Measurements from ENCODE around the gene NOL4L.
A peak's percentile ranks its signal among the peaks of the same experiment; 100 is the strongest.

The NOL4L gene

DNA sequence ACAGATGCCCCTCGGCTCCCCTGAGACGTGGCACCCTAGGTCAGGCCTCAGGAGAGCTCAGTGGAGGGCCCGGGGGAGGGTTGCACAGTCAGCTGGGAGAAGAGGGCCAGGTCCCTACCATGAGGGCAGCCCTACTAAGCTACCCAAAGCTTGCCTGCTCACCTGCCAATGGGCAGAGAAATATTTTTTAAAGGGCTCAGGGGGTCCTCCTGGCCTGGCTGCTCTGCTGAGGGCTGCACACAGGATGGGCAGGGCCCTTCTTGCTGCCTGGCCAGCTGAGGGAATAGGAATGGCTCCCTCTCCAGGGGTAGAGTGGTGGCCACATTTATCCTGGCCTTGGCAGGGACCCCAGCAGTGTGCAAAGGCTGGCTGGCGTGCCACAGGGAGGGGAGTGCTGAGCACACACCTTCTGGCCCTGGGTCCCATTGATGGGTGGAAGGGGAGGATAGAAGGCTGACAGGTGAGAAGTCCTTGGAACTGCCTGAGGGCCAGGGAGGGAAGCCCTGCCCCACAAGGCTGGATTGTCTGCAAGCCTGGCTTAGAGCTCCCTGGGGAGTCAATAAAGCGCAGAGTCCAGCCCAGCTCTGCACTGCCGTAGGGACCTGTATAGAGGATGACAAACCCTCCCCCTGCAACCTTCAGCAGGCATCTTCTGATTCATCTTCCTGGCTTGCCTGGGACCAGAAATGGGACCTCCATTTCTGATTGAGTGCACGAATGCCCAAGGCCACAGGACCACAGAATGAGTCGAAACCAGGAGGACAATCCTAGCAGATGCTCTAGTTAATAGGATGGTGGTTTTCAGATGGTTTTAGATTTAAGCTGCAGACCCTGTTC, 62.1 kb downstream of the NOL4L start:
- DNase-seq, result no peak

- DNase-seq, result no peak
Observed at GRCh38 chr20:32522526-32522775, 62.7 kb downstream of the NOL4L start.

GRCh38 chr20:32521780-32522525, 63.2 kb downstream of the NOL4L start:
- peak; percentile 41 to 66 (median 51) for DNase-seq

GRCh38 chr20:32520927-32521203, 64.3 kb downstream of the NOL4L start:
- DNase-seq, result no peak

GRCh38 chr20:32519381-32519730, 65.8 kb downstream of the NOL4L start:
- DNase-seq, result no peak

GRCh38 chr20:32518593-32519380, 66.3 kb downstream of the NOL4L start:
- no peak for DNase-seq

- no peak for DNase-seq
Observed at GRCh38 chr20:32517914-32518592, 67.1 kb downstream of the NOL4L start.

DNA sequence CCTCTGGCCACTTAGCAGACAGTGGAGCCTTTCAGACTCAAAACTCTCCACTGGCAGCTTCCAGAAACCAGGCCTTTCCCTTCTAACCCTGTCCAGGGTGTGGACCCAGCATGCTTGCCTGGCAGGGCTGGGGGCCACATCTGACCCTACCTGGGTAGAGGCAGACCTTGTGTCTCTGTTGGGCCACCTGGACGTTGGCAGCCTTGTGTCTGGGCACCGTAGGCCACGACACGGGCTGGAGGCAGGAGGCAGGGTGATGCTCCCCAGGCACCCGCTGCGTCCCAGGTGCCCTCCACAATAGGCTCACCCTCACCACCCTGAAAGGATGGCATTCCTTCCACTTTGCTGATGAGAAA, 67.6 kb downstream of the NOL4L start:
- DNase-seq, result no peak

DNA sequence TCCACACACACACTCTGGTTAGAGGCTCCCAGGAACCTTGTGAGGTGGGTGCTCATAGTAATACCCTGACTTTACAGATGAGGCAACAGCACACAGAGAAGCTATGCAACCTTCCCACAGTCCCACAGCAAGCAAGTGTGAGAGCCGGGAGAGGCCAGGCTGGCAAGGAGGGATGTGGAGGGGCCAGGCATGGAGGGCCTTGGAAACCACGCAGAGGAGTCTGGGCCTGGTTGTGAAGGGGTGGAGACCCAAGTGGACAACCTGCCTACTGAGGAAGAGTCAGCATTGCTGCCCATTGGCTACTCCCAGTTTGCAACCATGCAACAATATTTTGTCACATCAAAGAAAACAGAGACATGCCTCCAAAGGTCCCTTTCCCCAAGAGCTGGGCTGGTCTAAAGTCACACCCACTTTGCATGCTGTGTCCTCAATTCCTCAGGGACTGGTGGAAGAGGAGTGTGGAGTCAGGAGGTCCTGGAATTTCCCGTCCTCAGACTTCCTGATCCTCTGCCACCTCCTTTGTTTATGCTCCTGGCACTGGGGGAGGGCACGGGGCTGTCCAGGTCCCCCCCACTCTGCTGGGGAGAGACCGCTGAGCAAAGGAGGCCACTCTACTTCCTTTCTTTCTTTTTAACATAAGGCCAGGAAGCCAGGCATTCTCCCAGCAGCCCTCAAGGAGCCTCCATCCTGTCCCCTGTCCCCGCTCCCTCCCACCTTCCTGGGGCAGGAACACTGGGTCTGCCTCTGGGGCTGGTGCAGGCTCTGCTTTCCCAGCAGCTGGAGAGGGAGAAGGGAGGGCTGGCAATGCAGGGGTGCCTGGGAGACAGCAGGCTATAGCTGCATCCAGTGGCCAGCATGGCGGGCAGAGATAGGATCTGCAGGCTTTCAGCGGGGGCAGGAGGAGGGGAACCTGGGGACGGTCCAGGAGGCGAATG, 68.3 kb downstream of the NOL4L start:
- DNase-seq, result no peak

DNA sequence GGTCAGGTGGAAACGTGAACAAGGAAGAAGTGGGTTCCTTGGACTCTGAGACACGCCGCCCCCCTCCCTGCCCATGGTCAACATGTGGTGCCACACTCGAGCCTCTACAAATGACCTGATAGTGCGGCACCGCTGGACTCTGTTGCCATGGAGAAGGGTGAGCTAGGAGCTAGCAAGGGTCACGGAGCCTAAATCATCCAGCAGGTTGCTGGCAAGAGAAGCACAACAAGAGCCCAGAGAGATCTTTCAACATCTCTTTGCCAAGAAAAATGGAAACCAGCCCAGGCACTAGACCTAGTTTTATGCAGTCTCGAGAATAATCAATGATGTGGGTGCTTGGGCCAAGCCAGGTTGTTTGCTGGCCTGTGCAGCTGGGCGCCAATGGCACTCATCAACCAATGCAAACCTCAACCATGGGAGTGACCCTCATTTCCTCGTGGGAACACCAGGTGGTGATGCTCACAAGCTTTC, 69.5 kb downstream of the NOL4L start:
- no peak for DNase-seq

DNA sequence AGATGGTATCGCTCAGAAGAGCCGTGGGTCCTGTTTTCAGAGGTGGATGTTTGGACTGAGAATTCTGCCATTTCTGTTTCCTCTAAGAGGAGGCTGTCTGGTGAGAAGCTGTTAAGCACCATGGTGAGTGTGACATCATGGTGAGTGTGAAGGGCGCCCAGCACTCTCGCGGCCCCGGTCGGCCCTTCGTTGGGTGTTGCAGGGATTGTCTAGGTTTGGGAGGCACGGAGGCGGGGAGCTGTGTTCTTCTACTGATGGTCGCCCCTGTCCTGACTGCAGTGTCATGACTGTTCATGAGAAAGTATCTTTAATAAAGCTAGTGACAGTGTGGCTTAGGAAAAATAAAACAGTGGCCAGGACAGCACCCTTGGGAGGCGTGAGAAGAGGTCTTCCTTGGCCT, 70.4 kb downstream of the NOL4L start:
- DNase-seq, result no peak

GRCh38 chr20:32513031-32513866, 71.9 kb downstream of the NOL4L start:
- DNase-seq, result no peak

- peak in 1 of 5 experiments; percentile 38 for DNase-seq
Observed at GRCh38 chr20:32512047-32512385, 73.1 kb downstream of the NOL4L start.

DNA sequence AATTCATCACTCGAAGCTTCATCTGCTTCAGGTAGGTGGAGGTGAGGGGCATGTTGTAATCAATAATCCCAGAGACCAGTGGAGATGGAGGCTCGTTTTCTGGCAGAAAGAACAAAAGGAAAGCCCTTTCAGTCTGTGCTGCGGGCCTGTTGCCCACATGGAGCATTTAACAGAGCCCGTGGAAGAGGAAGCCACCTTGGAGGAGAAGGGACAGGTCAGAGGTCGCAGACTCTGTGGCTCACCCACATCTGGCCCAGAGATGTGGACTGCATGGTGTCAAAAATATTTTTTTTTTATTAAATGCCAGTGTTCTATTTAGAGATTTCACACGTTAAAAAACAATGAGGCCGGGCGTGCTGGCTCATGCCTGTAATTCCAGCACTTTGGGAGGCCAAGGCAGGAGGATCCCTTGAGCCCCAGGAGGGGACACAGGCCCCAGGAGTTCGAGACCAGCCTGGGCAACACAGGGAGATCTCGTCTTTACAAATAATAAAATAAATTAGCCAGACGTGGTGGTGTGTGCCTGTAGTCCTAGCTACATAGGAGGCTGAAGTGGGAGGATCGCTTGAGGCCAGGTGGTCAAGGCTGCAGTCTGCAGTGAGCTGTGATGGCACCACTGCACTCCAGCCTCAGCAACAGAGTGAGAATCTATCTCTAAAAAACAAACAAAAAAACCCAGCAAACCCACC, 73.6 kb downstream of the NOL4L start:
- no peak for DNase-seq

GRCh38 chr20:32510601-32511357, 74.4 kb downstream of the NOL4L start:
- DNase-seq, result peak in 1 of 5 experiments; percentile 30

GRCh38 chr20:32510120-32510600, 75.0 kb downstream of the NOL4L start:
- DNase-seq, result peak in 1 of 5 experiments; percentile 53

GRCh38 chr20:32509639-32510066, 75.5 kb downstream of the NOL4L start:
- DNase-seq, result peak in 4 of 5 experiments; percentile 21 to 97 (median 73)

DNA sequence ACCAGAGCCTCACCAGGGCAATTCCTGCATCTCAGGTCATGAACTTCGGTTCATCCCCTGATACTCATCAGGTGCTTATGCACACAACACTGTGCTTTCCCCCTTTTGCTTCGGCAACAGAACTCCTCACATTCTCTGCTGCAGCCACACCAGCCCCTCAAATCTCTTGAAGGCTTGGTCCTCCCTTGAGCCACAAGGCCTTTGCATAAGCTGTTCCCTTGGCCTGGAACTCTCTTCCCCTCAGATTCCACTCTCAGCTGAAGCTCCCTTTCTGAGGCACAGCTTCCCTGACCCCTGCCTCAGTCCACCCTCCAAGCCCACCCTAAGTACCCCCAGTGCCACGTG, 76.4 kb downstream of the NOL4L start:
- DNase-seq, result no peak

DNA sequence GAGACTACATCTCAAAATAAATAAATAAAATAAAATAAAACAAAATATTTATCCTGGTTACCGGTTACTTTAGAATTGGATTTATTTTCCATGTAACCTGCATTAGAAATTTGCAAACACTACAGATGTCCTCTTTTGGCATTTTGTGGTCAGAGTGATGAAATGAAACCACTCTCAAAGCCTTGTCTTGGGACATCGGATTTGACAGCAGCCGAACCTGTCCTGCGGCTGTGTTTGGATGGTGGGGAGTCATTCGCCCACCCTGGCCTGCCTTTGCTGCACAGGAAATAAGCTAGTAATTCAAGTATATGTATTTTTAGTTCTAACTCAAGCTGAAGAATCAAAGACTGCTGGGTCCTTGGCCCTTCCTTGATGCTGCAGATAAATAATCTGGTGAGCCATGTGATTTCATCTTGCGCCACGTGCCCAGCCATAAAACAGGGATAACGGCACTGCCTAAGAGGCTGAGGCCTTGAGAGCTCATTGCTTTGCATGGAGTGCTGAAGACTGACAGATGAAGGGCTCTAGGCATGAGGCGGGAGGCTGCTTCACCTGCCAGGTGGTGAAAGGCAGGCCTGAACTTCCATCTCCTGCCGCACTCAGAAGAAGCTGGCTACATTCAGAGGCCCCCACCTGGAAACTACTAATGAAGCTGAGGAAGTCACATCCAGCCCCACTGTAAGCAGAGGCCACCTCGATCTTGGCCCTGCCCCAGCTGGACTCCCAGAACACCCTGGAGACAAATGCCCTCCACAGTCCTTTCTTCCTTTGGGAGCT, 76.9 kb downstream of the NOL4L start:
- no peak for DNase-seq
